ENCODE measurements around the gene TRHDE.

Gene TRHDE

GRCh38 chr12:72281126-72281525 is 9.0 kb downstream of the TRHDE start:
- no peak overlapping the region for H3K9ac ChIP-seq (ENCODE audit: low read depth, low read length, poor library complexity)
- no peak overlapping the region for H4K8ac ChIP-seq (ENCODE audit: low read depth, low read length)
- H2BK5ac ChIP-seq (ENCODE audit: low read length) = no peak overlapping the region
- no peak for DNase-seq (ENCODE audit: low spot score)
- H3K27ac ChIP-seq (replicated peaks; ENCODE audit: low read length) = no peak overlapping the region
- no peaks in the 10 kb centered on the region for H3K9me3 ChIP-seq (replicated peaks in 1 of 2; ENCODE audit: control insufficient read depth in 2 of 2, insufficient read depth in 1 of 2, low read depth in 1 of 2, low read length in 2 of 2)
- no peak overlapping the region for H3K4me2 ChIP-seq (ENCODE audit: insufficient read depth, low read length, poor library complexity, severe bottlenecking)
- H3K79me1 ChIP-seq (ENCODE audit: low read depth, low read length) = no peaks in the 10 kb centered on the region
- H3K14ac ChIP-seq (ENCODE audit: low read length) = no peak overlapping the region
- no peak overlapping the region for H3K4me3 ChIP-seq (ENCODE audit: low read length in 2 of 2)
- no peak overlapping the region for H2BK15ac ChIP-seq (ENCODE audit: low read length)
- H3K27me3 ChIP-seq (ENCODE audit: control insufficient read depth in 3 of 3, insufficient read depth in 3 of 3, low read depth in 1 of 3, low read length in 3 of 3) = no peaks in the 10 kb centered on the region
- no CpG with 5 or more reads among the region's 4 CpGs for WGBS, 2 donors (ENCODE audit: extremely low coverage in 2 of 2, insufficient read length in 2 of 2, insufficient replicate concordance in 1 of 2)
- no peaks in the 10 kb centered on the region for H3K4me1 ChIP-seq (ENCODE audit: control insufficient read depth in 2 of 2, insufficient read depth in 1 of 2, low read depth in 1 of 2, low read length in 2 of 2)
- H2BK12ac ChIP-seq (ENCODE audit: low read length) = no peak overlapping the region
- H3K23ac ChIP-seq (ENCODE audit: low read depth, low read length, poor library complexity) = no peak overlapping the region
- no peak overlapping the region for H2AK5ac ChIP-seq (ENCODE audit: low read depth, low read length)
- no peak overlapping the region for H3K18ac ChIP-seq (ENCODE audit: low read length)
- H4K91ac ChIP-seq (ENCODE audit: low read depth, low read length, poor library complexity) = no peak overlapping the region
- no peak overlapping the region for H2BK120ac ChIP-seq (ENCODE audit: low read depth, low read length)
- no peak overlapping the region for H2AFZ ChIP-seq (ENCODE audit: low read length)
- H3K4ac ChIP-seq (ENCODE audit: low read length) = no peak overlapping the region
- H3K36me3 ChIP-seq (replicated peaks in 1 of 2; ENCODE audit: control insufficient read depth in 2 of 2, insufficient read depth in 2 of 2, low read length in 2 of 2) = no peaks in the 10 kb centered on the region

- no peak overlapping the region for H3K14ac ChIP-seq (ENCODE audit: low read length)
- H3K9me3 ChIP-seq (replicated peaks in 1 of 2; ENCODE audit: control insufficient read depth in 2 of 2, insufficient read depth in 1 of 2, low read depth in 1 of 2, low read length in 2 of 2) = peaks cover 0 to 4% of the 10 kb centered on the region in 2 donors
- no peak overlapping the region for H3K23ac ChIP-seq (ENCODE audit: low read depth, low read length, poor library complexity)
- H2BK5ac ChIP-seq (ENCODE audit: low read length) = no peak overlapping the region
- H4K8ac ChIP-seq (ENCODE audit: low read depth, low read length) = no peak overlapping the region
- no peak overlapping the region for H3K27ac ChIP-seq (replicated peaks; ENCODE audit: low read length)
- H3K4me2 ChIP-seq (ENCODE audit: insufficient read depth, low read length, poor library complexity, severe bottlenecking) = no peak overlapping the region
- no peak overlapping the region for H3K4me3 ChIP-seq (ENCODE audit: low read length in 2 of 2)
- H3K36me3 ChIP-seq (replicated peaks in 1 of 2; ENCODE audit: control insufficient read depth in 2 of 2, insufficient read depth in 2 of 2, low read length in 2 of 2) = no peaks in the 10 kb centered on the region
- no peak for DNase-seq (ENCODE audit: low spot score)
- H2BK12ac ChIP-seq (ENCODE audit: low read length) = no peak overlapping the region
- no peaks in the 10 kb centered on the region for H3K4me1 ChIP-seq (ENCODE audit: control insufficient read depth in 2 of 2, insufficient read depth in 1 of 2, low read depth in 1 of 2, low read length in 2 of 2)
- no peak overlapping the region for H2AFZ ChIP-seq (ENCODE audit: low read length)
- H3K27me3 ChIP-seq (ENCODE audit: control insufficient read depth in 3 of 3, insufficient read depth in 3 of 3, low read depth in 1 of 3, low read length in 3 of 3) = no peaks in the 10 kb centered on the region
- H2AK5ac ChIP-seq (ENCODE audit: low read depth, low read length) = no peak overlapping the region
- H3K9ac ChIP-seq (ENCODE audit: low read depth, low read length, poor library complexity) = no peak overlapping the region
- no peak overlapping the region for H2BK15ac ChIP-seq (ENCODE audit: low read length)
- no peak overlapping the region for H3K18ac ChIP-seq (ENCODE audit: low read length)
- no CpG with 5 or more reads among the region's 1 CpG for WGBS, 2 donors (ENCODE audit: extremely low coverage in 2 of 2, insufficient read length in 2 of 2, insufficient replicate concordance in 1 of 2)
- H2BK120ac ChIP-seq (ENCODE audit: low read depth, low read length) = no peak overlapping the region
- H3K4ac ChIP-seq (ENCODE audit: low read length) = no peak overlapping the region
- H4K91ac ChIP-seq (ENCODE audit: low read depth, low read length, poor library complexity) = no peak overlapping the region
- no peaks in the 10 kb centered on the region for H3K79me1 ChIP-seq (ENCODE audit: low read depth, low read length)
Measured at GRCh38 chr12:72282721-72283120, 10.6 kb downstream of the TRHDE start.

GRCh38 chr12:72285861-72286260 is 13.7 kb downstream of the TRHDE start:
- Histone ChIP-seq H3K14ac (ENCODE audit: low read length) (no peak overlapping the region), H2BK5ac (ENCODE audit: low read length) (no peak overlapping the region), H4K8ac (ENCODE audit: low read depth, low read length) (no peak overlapping the region), H3K27me3 (ENCODE audit: control insufficient read depth in 3 of 3, insufficient read depth in 3 of 3, low read depth in 1 of 3, low read length in 3 of 3) (no peaks in the 10 kb centered on the region), H2BK12ac (ENCODE audit: low read length) (no peak overlapping the region), H3K79me1 (ENCODE audit: low read depth, low read length) (no peaks in the 10 kb centered on the region), H3K9ac (ENCODE audit: low read depth, low read length, poor library complexity) (no peak overlapping the region), H3K9me3 (replicated peaks in 1 of 2; ENCODE audit: control insufficient read depth in 2 of 2, insufficient read depth in 1 of 2, low read depth in 1 of 2, low read length in 2 of 2) (peaks cover 0 to 4% of the 10 kb centered on the region in 2 donors), H3K4me1 (ENCODE audit: control insufficient read depth in 2 of 2, insufficient read depth in 1 of 2, low read depth in 1 of 2, low read length in 2 of 2) (peaks cover 0 to 2% of the 10 kb centered on the region in 2 donors), H3K4me2 (ENCODE audit: insufficient read depth, low read length, poor library complexity, severe bottlenecking) (no peak overlapping the region), H3K18ac (ENCODE audit: low read length) (no peak overlapping the region), H4K91ac (ENCODE audit: low read depth, low read length, poor library complexity) (no peak overlapping the region), H2AFZ (ENCODE audit: low read length) (no peak overlapping the region), H3K4ac (ENCODE audit: low read length) (no peak overlapping the region), H3K27ac (replicated peaks; ENCODE audit: low read length) (no peak overlapping the region), H2BK120ac (ENCODE audit: low read depth, low read length) (no peak overlapping the region), H2AK5ac (ENCODE audit: low read depth, low read length) (no peak overlapping the region), H3K23ac (ENCODE audit: low read depth, low read length, poor library complexity) (no peak overlapping the region), H3K4me3 (ENCODE audit: low read length in 2 of 2) (no peak overlapping the region), H2BK15ac (ENCODE audit: low read length) (no peak overlapping the region), H3K36me3 (replicated peaks in 1 of 2; ENCODE audit: control insufficient read depth in 2 of 2, insufficient read depth in 2 of 2, low read length in 2 of 2) (no peaks in the 10 kb centered on the region)
- DNase-seq (ENCODE audit: low spot score) = no peak
- no CpG with 5 or more reads among the region's 1 CpG for WGBS, 2 donors (ENCODE audit: extremely low coverage in 2 of 2, insufficient read length in 2 of 2, insufficient replicate concordance in 1 of 2)

GRCh38 chr12:72286526-72286925 is 14.4 kb downstream of the TRHDE start:
- H2BK5ac ChIP-seq (ENCODE audit: low read length) = no peak overlapping the region
- no peak overlapping the region for H4K91ac ChIP-seq (ENCODE audit: low read depth, low read length, poor library complexity)
- no peak overlapping the region for H2AK5ac ChIP-seq (ENCODE audit: low read depth, low read length)
- no peak overlapping the region for H3K4ac ChIP-seq (ENCODE audit: low read length)
- H3K27me3 ChIP-seq (ENCODE audit: control insufficient read depth in 3 of 3, insufficient read depth in 3 of 3, low read depth in 1 of 3, low read length in 3 of 3) = no peaks in the 10 kb centered on the region
- H3K4me1 ChIP-seq (ENCODE audit: control insufficient read depth in 2 of 2, insufficient read depth in 1 of 2, low read depth in 1 of 2, low read length in 2 of 2) = peaks cover 0 to 2% of the 10 kb centered on the region in 2 donors
- H3K4me2 ChIP-seq (ENCODE audit: insufficient read depth, low read length, poor library complexity, severe bottlenecking) = no peak overlapping the region
- no peak overlapping the region for H3K23ac ChIP-seq (ENCODE audit: low read depth, low read length, poor library complexity)
- no peak overlapping the region for H2AFZ ChIP-seq (ENCODE audit: low read length)
- H3K9ac ChIP-seq (ENCODE audit: low read depth, low read length, poor library complexity) = no peak overlapping the region
- no peaks in the 10 kb centered on the region for H3K36me3 ChIP-seq (replicated peaks in 1 of 2; ENCODE audit: control insufficient read depth in 2 of 2, insufficient read depth in 2 of 2, low read length in 2 of 2)
- no peak overlapping the region for H2BK120ac ChIP-seq (ENCODE audit: low read depth, low read length)
- no peak overlapping the region for H2BK15ac ChIP-seq (ENCODE audit: low read length)
- H3K14ac ChIP-seq (ENCODE audit: low read length) = no peak overlapping the region
- no peak overlapping the region for H2BK12ac ChIP-seq (ENCODE audit: low read length)
- no peak overlapping the region for H3K27ac ChIP-seq (replicated peaks; ENCODE audit: low read length)
- H3K79me1 ChIP-seq (ENCODE audit: low read depth, low read length) = no peaks in the 10 kb centered on the region
- DNase-seq (ENCODE audit: low spot score) = no peak
- no peak overlapping the region for H3K4me3 ChIP-seq (ENCODE audit: low read length in 2 of 2)
- H3K9me3 ChIP-seq (replicated peaks in 1 of 2; ENCODE audit: control insufficient read depth in 2 of 2, insufficient read depth in 1 of 2, low read depth in 1 of 2, low read length in 2 of 2) = peaks cover 0 to 4% of the 10 kb centered on the region in 2 donors
- H3K18ac ChIP-seq (ENCODE audit: low read length) = no peak overlapping the region
- WGBS, 2 donors (ENCODE audit: extremely low coverage in 2 of 2, insufficient read length in 2 of 2, insufficient replicate concordance in 1 of 2) = no CpG with 5 or more reads among the region's 3 CpGs
- H4K8ac ChIP-seq (ENCODE audit: low read depth, low read length) = no peak overlapping the region

Data from neuronal stem cell (in vitro differentiated cells).